GM18520 (cell line): ENCODE data around the gene TOMT.

Experiments
- ATAC-seq: cut with Tn5 transposase; IDR thresholded peaks from one replicate; pipeline ENCODE4 v1.9.1; 2021; ENCODE audit not compliant: unreplicated experiment

TOMT gene

DNA sequence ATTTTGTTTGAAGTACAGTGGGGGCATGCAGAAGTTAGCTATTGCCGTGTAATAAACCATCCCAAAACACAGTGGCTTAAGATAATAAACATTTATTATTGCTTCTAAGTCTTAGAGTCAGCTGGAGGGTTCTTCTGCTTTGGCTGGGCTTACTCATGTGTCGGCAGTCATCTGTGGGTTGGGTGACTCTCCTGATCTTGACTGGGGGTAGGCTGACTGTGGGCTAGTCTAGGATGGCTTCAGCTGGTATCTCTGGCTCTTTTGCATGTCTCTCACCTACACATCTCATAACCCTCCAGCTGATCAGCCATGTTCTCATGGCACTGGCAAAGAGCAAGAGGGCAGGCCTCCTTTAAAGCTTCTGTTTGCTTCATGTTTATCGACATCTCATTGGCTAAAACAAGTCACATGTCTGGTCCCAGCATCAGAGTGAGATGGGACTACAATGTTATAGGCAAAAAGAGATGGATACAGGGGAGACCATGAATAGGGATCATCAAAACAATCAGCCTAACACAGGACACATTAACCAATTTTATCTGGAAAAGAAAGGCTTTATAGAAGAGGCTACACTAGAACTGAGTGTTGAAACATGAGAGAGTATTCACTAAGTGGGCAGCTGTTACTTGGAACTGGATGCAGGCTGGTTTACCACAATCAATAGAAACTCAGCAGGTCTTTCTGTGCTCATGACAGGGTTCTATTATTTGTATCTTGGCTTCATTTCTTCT is 19.9 kb upstream of the TOMT start:
- ATAC-seq: no peak

GRCh38 chr11:72088076-72088808 is 17.5 kb upstream of the TOMT start:
- ATAC-seq: no peak

DNA sequence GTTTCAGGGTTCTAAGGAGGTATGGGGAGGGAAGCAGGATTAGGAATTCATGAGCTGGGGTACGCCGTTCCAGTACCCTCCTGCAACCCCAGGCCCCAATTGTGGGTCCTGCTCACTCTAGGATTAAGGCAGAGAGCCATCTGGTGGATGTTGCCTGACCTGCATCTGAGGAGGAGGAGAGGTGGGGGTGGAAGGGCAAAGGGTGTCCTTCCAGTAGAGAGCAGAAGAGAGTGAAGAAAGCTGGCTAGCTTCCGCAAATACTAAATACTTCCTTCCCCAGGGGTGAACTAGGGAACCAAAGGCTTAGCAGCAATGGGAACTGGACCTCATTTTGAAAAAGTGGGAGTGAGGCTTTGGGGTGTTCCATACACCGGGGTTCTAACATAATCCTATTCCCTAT is 14.4 kb upstream of the TOMT start:
- no peak for ATAC-seq

- ATAC-seq: no peak
These were observed 7.0 kb upstream of the TOMT start for GRCh38 chr11:72098741-72099140.

DNA sequence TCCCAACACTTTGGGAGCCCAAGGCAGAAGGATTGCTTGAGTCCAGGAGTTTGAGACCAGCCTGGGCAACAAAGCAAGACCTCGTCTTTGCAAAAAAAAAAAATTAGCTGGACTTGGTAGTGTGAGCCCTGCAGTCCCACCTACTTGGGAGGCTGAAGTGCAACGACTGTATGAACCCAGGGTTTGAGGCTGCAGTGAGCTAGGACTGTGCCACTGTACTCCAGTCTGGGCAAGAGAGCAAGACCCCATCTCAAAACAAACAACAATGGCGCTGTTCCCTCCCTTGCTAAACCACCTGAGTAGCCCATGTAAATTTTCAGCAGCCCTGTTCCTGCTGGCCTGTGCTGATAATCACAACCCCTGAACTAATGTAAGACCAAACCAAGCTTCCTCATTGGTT is 5.7 kb upstream of the TOMT start:
- no peak for ATAC-seq

- no peak for ATAC-seq
These were observed 5.3 kb upstream of the TOMT start for GRCh38 chr11:72100462-72100861.

- ATAC-seq: no peak
These were observed 3.6 kb upstream of the TOMT start for GRCh38 chr11:72102162-72102561.

- no peak for ATAC-seq
These were observed 3.1 kb upstream of the TOMT start for GRCh38 chr11:72102631-72102945.

DNA sequence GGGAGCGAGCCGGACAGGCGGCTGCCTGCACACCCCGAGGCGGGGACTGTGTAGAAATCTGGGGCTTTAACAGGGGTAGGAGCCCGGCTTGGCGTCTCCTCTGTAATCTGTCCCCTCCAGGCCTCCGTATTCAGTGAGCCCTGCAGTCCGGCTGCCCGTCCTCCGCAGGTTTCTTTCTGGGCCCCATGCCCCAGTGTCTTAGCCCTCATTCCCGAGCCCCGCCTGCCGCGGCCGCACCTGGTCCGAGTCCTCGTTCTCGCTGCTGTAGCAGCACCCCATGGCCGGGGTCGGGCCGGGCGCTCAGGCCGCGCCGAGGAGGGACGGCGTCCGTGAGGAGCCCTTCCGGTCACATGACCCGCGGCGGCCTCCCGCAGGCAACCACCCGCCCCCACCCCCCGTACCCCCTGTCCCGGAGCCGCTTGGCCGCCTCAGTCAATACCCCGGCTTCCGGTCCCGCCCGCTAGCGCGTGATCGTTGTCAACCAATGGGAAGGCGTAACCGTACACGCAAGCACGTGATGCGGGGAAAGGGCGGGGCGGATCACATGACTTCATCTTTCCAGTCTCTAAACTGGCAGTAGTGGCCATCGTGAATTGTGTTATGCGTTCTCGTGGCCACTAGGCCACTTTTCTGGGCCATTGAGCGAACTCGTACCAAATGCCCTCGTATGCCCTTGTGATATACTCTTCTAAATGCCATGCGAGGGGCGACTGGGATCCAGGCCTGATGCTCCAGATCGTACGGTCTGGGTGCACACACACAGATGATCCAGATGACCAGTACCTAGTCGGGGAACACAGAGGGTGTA is 2.6 kb upstream of the TOMT start, which contains the start of gene LAMTOR1:
Gene LAMTOR1 (minus strand): TSS at position 352 of the 808 bp plus-strand sequence. CDS start 73 bp downstream, at position 279.
- ATAC-seq: peak; percentile 90

GRCh38 chr11:72103754-72104167 is 2.0 kb upstream of the TOMT start:
- ATAC-seq: no peak

- ATAC-seq: no peak
These were observed 5.8 kb downstream of the TOMT start for GRCh38 chr11:72111300-72112142.

GRCh38 chr11:72112143-72112977 is 6.6 kb downstream of the TOMT start, which contains the start of gene ANAPC15:
Gene ANAPC15 (minus strand): TSS chr11:72112695. CDS start chr11:72111276, 1,419 bp downstream.
- peak; percentile 88 for ATAC-seq

DNA sequence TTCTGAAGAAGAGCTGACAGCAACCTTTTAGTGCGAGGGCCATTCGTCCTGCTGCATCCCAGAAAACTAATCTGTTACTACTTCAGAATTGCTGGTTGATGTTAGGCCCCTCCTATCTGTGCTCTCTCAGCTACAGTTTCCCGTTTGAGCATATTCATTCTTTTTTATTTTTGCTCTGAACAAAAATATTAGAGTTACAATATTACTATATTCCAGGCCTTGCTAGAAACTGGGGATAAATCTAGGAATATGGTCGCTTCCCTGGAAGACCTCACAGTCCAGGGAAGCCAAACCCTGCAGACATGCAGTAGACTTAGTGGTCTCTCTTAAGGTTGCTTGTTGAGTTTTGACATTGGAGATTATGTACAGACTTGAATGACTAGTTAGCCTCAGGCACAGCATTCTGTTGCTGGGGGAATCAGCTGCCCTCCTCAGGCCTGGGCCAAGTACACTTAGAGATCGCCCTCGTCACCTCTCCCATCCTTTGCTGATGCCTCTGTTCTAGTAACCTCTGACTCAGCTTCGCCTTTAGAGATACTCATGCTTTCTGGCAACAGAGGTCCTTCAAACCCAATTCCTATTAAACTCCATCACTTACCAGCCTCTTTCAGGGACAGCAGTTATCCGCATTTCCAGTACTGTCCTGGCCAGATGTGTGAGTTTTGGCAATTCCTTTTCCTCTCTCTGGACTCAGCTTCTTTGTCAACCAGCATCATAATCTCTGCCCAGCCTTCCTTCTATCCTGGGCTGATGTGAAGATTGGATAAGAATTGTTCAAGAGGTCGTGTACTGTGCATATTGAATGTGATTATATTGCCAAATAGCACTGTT is 7.5 kb downstream of the TOMT start:
- no peak for ATAC-seq

DNA sequence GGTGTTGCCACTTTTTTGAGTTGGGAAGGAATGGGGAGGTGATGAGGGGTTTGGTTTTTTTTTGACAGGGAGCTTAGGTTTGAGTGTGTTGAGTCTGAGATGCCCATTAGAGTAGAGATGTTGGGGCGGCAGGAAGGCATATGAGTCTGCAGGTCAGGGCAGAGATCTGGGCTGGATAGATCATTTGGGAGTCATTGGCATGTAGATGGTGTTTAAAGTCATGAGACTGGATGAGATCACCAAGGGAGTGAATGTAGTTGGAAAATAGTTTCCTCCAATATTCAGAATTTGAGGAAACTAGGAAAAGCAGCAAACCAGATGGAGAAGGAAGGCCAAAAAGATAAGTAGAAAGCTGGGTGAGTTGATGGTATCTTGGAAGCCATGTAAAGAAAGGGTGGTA is 8.8 kb downstream of the TOMT start:
- no peak for ATAC-seq

GRCh38 chr11:72116019-72116755 is 10.5 kb downstream of the TOMT start:
- ATAC-seq: no peak

GRCh38 chr11:72119198-72119597 is 13.5 kb downstream of the TOMT start:
- ATAC-seq: no peak

DNA sequence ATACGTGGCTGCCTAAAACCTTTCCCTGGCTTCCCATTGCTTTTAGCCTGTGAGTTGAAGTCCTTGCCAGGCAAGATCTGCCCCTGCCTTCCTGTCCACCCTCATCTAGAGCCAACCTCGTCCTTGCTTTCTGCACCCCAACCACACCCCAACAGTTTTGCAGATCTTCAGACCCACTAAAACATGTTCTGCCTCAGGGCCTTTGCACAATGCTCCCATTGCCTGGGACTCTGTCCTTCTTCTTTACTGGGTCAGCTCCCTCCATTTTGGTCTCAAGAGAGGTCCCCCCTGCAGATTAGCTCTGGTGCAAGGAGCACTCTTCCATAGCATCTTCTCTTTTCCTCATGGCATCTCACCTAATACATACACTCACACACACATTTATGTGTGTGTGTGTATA is 15.2 kb downstream of the TOMT start:
- ATAC-seq: no peak

GRCh38 chr11:72122607-72123006 is 16.9 kb downstream of the TOMT start:
- ATAC-seq: no peak
